GM18909 (cell line): ENCODE measurements around the gene TFR2.

Source experiments
- ATAC-seq: cut with Tn5 transposase; IDR thresholded peaks from one replicate; pipeline ENCODE4 v1.9.1; 2021; ENCODE audit warnings: mild to moderate bottlenecking; ENCODE audit not compliant: unreplicated experiment, poor library complexity

TFR2 gene

GRCh38 chr7:100641463-100641859 is at the start of gene TFR2:
Gene TFR2, minus strand, starts transcription at chr7:100641552. Its CDS starts 43 bp downstream, at chr7:100641509.
- ATAC-seq: no peak

- ATAC-seq: no peak
Observed at GRCh38 chr7:100689230-100690135, 48.1 kb upstream of the TFR2 start.

- no peak for ATAC-seq
Observed at GRCh38 chr7:100688326-100688860, 47.0 kb upstream of the TFR2 start.

GRCh38 chr7:100687751-100688300 is 46.5 kb upstream of the TFR2 start:
- no peak for ATAC-seq

GRCh38 chr7:100687261-100687660 is 45.9 kb upstream of the TFR2 start:
- ATAC-seq: no peak

- ATAC-seq: no peak
Observed at GRCh38 chr7:100686822-100687211, 45.5 kb upstream of the TFR2 start.

- no peak for ATAC-seq
Observed at GRCh38 chr7:100686201-100686821, 45.0 kb upstream of the TFR2 start.

- ATAC-seq: no peak
Observed at GRCh38 chr7:100685631-100686145, 44.3 kb upstream of the TFR2 start.

- no peak for ATAC-seq
Observed at GRCh38 chr7:100685049-100685605, 43.8 kb upstream of the TFR2 start.

GRCh38 chr7:100684534-100685042 is 43.2 kb upstream of the TFR2 start:
- no peak for ATAC-seq

- ATAC-seq: no peak
Observed at GRCh38 chr7:100683659-100684533, 42.5 kb upstream of the TFR2 start.

- no peak for ATAC-seq
Observed at GRCh38 chr7:100682991-100683658, 41.8 kb upstream of the TFR2 start.

- no peak for ATAC-seq
Observed at GRCh38 chr7:100682228-100682741, 40.9 kb upstream of the TFR2 start.

- ATAC-seq: no peak
Observed at GRCh38 chr7:100681491-100682227, 40.3 kb upstream of the TFR2 start.

- no peak for ATAC-seq
Observed at GRCh38 chr7:100680576-100681271, 39.4 kb upstream of the TFR2 start.

GRCh38 chr7:100679927-100680575 is 38.7 kb upstream of the TFR2 start:
- no peak for ATAC-seq
